Measurements from ENCODE around the gene BAIAP2L1. TPM values are rescaled to one million over a fixed set of nuclear protein-coding genes. Genes with fewer than 3 reads are reported as not detected.

Gene BAIAP2L1
- total and polyA plus RNA-seq, 2 of the 8 experiments (the other 6 are each of a cell fraction or from before 2014, with no cell fraction given) = 19.2 to 42.9 TPM

GRCh38 chr7:98287486-98287959, 113.4 kb downstream of the BAIAP2L1 start:
- Histone ChIP-seq H2AFZ (ENCODE audit: low read length) (no peak overlapping the region), H4K5ac (ENCODE audit: insufficient read length, low read depth, low read length) (no peak overlapping the region), H2BK120ac (replicated peaks; ENCODE audit: low read depth, low read length) (no peak overlapping the region), H3K27ac (ENCODE audit: low read depth, low read length) (no peak overlapping the region), H3K4me1 (replicated peaks in 1 of 4; ENCODE audit: control insufficient read depth in 3 of 4, insufficient read depth in 4 of 4, low read length in 3 of 4) (peaks cover 3 to 24% (median 15%) of the 10 kb centered on the region in 4 experiments), H2AK5ac (ENCODE audit: low read depth, low read length) (no peak overlapping the region), H2BK12ac (ENCODE audit: low read depth, low read length) (no peak overlapping the region), H3K9me3 (ENCODE audit: insufficient read depth in 2 of 2, low read depth in 1 of 2, low read length in 1 of 2) (no peaks in the 10 kb centered on the region), H3K9ac (replicated peaks in 1 of 4; ENCODE audit: extremely low read depth in 1 of 4, low read depth in 3 of 4, low read length in 3 of 4) (no peak overlapping the region), H3K36me3 (ENCODE audit: control insufficient read depth in 2 of 4, insufficient read depth in 4 of 4, low read length in 3 of 4) (peaks cover 4 to 8% (median 5%) of the 10 kb centered on the region in 4 experiments; a peak in 6 of 8 replicates), H3K23me2 (ENCODE audit: low read depth, low read length) (0 out of 2 replicates have a peak, but pooled peaks cover 1% of the 10 kb centered on the region), H3K18ac (ENCODE audit: extremely low read depth, low read length) (no peak overlapping the region; the same call in 1 of the 2 replicates), H2BK20ac (ENCODE audit: low read length) (no peak overlapping the region), H3K4me2 (ENCODE audit: insufficient read depth in 1 of 2, low read depth in 2 of 2, low read length in 2 of 2) (peak overlapping the region in 1 of 2 experiments; percentile 48; a peak in 2 of 4 replicates), H3K4me3 (ENCODE audit: extremely low read depth in 1 of 4, insufficient read depth in 2 of 4, low read depth in 3 of 4, low read length in 4 of 4) (no peak overlapping the region), H3K27me3 (replicated peaks in 1 of 4; ENCODE audit: control insufficient read depth in 3 of 4, extremely low read depth in 1 of 4, insufficient read depth in 3 of 4, low read length in 3 of 4) (no peaks in the 10 kb centered on the region), H3K79me2 (ENCODE audit: control insufficient read depth in 1 of 2, insufficient read depth in 2 of 2, low read length in 2 of 2) (peaks cover 5 to 56% of the 10 kb centered on the region in 2 experiments), H3K56ac (replicated peaks; ENCODE audit: insufficient read length, low read depth, low read length) (no peak overlapping the region), H3K23ac (ENCODE audit: insufficient read length) (no peak overlapping the region), H2BK5ac (ENCODE audit: low read depth, low read length) (peak overlapping the region; percentile 52; the same call in 1 of the 2 replicates), H4K91ac (replicated peaks; ENCODE audit: insufficient read length, low read length) (no peak overlapping the region), H4K20me1 (replicated peaks in 1 of 2; ENCODE audit: control insufficient read depth in 1 of 2, insufficient read depth in 2 of 2, low read length in 2 of 2) (peaks cover 44 to 51% of the 10 kb centered on the region in 2 experiments), H3K79me1 (ENCODE audit: low read depth, low read length) (peaks cover 13% of the 10 kb centered on the region), H3K14ac (ENCODE audit: insufficient read length) (no peak overlapping the region), H4K8ac (ENCODE audit: extremely low read depth, insufficient read depth, low read length) (no peak overlapping the region), H2BK15ac (ENCODE audit: low read length) (no peak overlapping the region), H3K4ac (replicated peaks; ENCODE audit: insufficient read length, low read depth, low read length) (no peak overlapping the region)
- ChIA-PET CTCF (ENCODE audit: partially characterized antibody) (interaction anchor here (0.7 to 1.7 kb wide), 8 partner anchors 12 to 138 kb away, joined by 3 to 5 read pairs (median 3); partner anchors contain the start of gene BAIAP2L1), POLR2A (ENCODE audit: partially characterized antibody) (interaction anchor here (1.0 to 2.0 kb wide), 5 partner anchors 9 to 123 kb away, joined by 3 to 8 read pairs (median 4); partner anchors contain the start of gene BAIAP2L1)
- 49% methylated on average over 14 of the region's 14 CpGs; no CpG with 5 or more reads in 1 of the 2 experiments for WGBS, 2 experiments (ENCODE audit: extremely low coverage in 1 of 2, insufficient coverage in 1 of 2, insufficient read length in 1 of 2, insufficient replicate concordance in 2 of 2, low coverage in 1 of 2, low lambda C conversion rate in 2 of 2, missing lambda C conversion rate in 1 of 2)
- FAIRE-seq (no peak), DNase-seq (ENCODE audit: low read depth in 1 of 2, low spot score in 2 of 2) (peak; percentile 68 to 75)
- TF ChIP-seq TEAD4 (IDR thresholded peaks at IDR 0.05; ENCODE audit: low read depth, low read length) (no peak), ATF2 (IDR thresholded peaks at IDR 0.05; ENCODE audit: low read length) (no peak), ATF3 (IDR thresholded peaks at IDR 0.05; ENCODE audit: insufficient read depth, low read depth, low read length) (no peak), BACH1 (IDR thresholded peaks at IDR 0.05; ENCODE audit: low read length) (no peak), SP1 (IDR thresholded peaks at IDR 0.05; ENCODE audit: low read depth, low read length) (no peak), CEBPB (IDR thresholded peaks at IDR 0.05; ENCODE audit: low read depth, low read length) (peak; percentile 67), E2F6 (IDR thresholded peaks at IDR 0.05) (no peak), CTBP2 (IDR thresholded peaks at IDR 0.05; ENCODE audit: borderline replicate concordance, insufficient read depth, insufficient read length, low read length) (no peak)
